Prostate gland (tissue), 2 donors: Measurements from ENCODE around the gene HNRNPH2. TPM values are rescaled to one million over a fixed set of nuclear protein-coding genes. Genes with fewer than 3 reads are reported as not detected.
A peak's percentile ranks its signal among the peaks of the same experiment; 100 is the strongest.

Experiments used
- DNase-seq: peaks from one replicate; pipeline ENCODE4 v3.0.0-alpha.2; 2019; ENCODE audit warnings: low spot score
- H3K27ac ChIP-seq, 2 donors: fragments of 200-600 bp; sonication (generic); 2 replicates each; pipeline ENCODE4 v1.5.1; 2017 to 2019
- H3K27me3 ChIP-seq: fragments of 200-600 bp; sonication (generic); replicated peaks from 2 replicates; pipeline ENCODE4 v1.5.1; 2019; ENCODE audit not compliant: insufficient read depth
- H3K36me3 ChIP-seq, 2 donors: fragments of 200-600 bp; sonication (generic); 1 replicate in 1 of 2; 2 replicates in 1 of 2; pipeline versions ENCODE4 v1.5.1 to v1.8.1; 2017 to 2019
- H3K4me1 ChIP-seq: fragments of 200-600 bp; sonication (generic); replicated peaks from 2 replicates; pipeline ENCODE4 v1.5.1; 2019
- H3K4me3 ChIP-seq, 2 donors: fragments of 200-600 bp; sonication (generic); 2 replicates each; pipeline ENCODE4 v1.5.1; 2017 to 2019
- H3K9me3 ChIP-seq: fragments of 200-600 bp; sonication (generic); 2 replicates; pipeline ENCODE4 v1.5.1; 2017
- POLR2A ChIP-seq: fragments of 450-650 bp; IDR thresholded peaks from one replicate; pipeline ENCODE4 v1.6.1; 2016; ENCODE audit warnings: antibody characterized with exemption, mild to moderate bottlenecking
- POLR2AphosphoS5 ChIP-seq: sonication (generic); formaldehyde crosslinking; IDR thresholded peaks from one replicate; pipeline ENCODE4 v1.6.1; 2017; ENCODE audit warnings: antibody characterized with exemption
- WGBS: methylation state at CpG from one replicate; pipeline ENCODE4 v1.1.5; 2018; 5-methylcytosine and 5-hydroxymethylcytosine counted together
- intact Hi-C: fragments of 100-400 bp; cut with DNase I; formaldehyde crosslinking; loops from one replicate; pipeline ENCODE4 v1.14.2; 2022
- total RNA-seq, 2 donors: library from RNA; depleted of rRNA; stranded (reverse); fragments of >200 nt; gene quantifications; one replicate each; pipeline ENCODE4 v1.1.0, GENCODE V29; 2016
- TF ChIP-seq, protein P1 (sequence below), 4 experiments: fragments of 200-600 bp in 2 of 4; fragments of 450-650 bp in 2 of 4; sonication (generic) in 2 of 4; IDR thresholded peaks; 1 replicate in 3 of 4; 2 replicates in 1 of 4; pipeline ENCODE4 v1.5.1; 2016 to 2019; ENCODE audit warnings: antibody characterized with exemption in 4 of 4, mild to moderate bottlenecking in 2 of 4, moderate library complexity in 2 of 4

Gene HNRNPH2
- total RNA-seq, 2 donors from 2014 or later = 43.7 to 56.3 TPM

DNA sequence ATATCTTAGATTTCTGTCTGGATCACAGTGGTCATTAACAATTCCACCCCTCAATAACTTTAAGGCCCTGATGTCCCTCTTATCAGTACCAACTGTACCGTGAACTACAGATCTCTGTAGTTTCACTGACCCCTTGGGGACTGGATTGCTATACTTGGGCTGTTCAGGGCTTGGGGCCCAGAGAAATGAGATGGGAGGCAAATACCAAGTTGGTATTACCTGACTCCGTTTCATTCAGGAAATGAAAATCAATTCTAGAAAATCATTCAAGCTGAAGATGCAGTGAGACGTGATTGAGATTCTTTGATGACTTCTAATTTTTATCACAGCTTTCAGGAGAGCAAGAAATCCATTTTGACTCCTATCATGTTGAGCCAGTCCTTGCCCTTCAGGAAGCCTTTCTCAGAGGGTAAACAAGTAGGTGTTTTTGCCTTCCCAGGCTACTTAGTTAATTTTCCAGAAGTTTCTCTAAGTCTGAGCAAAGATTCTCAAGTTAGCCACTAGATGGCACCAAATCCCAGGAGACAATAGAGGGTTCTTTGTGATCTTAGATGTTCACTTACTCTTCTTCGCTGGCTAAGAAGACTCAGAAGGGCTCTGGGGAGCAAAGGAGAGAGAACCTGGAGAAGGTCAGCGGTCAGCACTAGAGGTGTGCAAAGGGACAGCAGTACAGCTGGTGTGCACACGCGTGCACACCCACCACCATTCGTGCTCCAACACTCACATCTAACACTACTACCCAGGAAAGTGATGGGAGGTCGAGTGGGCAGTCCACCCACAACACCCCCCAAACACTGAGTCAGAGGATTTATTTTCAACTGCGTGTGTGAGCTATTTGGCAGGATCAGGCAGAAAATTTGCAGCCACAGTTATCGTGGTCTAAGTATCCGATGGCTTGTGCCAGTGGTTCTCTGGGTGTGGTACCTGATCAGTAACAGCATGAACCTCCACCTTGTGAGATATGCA is 7.4 kb downstream of the HNRNPH2 start:
- H3K36me3 ChIP-seq = no peaks in the 10 kb centered on the region
- H3K4me1 ChIP-seq = no peaks in the 10 kb centered on the region
- H3K9me3 ChIP-seq = no peaks in the 10 kb centered on the region
- DNase-seq = peak; percentile 28
- TF ChIP-seq POLR2AphosphoS5 = peak; percentile 60
- no peak for TF ChIP-seq POLR2A
- TF ChIP-seq, protein P1, sequence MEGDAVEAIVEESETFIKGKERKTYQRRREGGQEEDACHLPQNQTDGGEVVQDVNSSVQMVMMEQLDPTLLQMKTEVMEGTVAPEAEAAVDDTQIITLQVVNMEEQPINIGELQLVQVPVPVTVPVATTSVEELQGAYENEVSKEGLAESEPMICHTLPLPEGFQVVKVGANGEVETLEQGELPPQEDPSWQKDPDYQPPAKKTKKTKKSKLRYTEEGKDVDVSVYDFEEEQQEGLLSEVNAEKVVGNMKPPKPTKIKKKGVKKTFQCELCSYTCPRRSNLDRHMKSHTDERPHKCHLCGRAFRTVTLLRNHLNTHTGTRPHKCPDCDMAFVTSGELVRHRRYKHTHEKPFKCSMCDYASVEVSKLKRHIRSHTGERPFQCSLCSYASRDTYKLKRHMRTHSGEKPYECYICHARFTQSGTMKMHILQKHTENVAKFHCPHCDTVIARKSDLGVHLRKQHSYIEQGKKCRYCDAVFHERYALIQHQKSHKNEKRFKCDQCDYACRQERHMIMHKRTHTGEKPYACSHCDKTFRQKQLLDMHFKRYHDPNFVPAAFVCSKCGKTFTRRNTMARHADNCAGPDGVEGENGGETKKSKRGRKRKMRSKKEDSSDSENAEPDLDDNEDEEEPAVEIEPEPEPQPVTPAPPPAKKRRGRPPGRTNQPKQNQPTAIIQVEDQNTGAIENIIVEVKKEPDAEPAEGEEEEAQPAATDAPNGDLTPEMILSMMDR (IDR thresholded peaks at IDR 0.05) = peak; percentile 41 to 77 (median 65)
- intact Hi-C loops = loop anchor here (5.0 kb wide), 2 partner anchors 137 to 382 kb away; partner anchors contain the start of gene ARMCX1
- H3K4me3 ChIP-seq = no peak overlapping the region
- H3K27me3 ChIP-seq = no peaks in the 10 kb centered on the region
- peak overlapping the region; percentile 83 for H3K27ac ChIP-seq
- WGBS = 15% methylated on average over 12 of the region's 12 CpGs

DNA sequence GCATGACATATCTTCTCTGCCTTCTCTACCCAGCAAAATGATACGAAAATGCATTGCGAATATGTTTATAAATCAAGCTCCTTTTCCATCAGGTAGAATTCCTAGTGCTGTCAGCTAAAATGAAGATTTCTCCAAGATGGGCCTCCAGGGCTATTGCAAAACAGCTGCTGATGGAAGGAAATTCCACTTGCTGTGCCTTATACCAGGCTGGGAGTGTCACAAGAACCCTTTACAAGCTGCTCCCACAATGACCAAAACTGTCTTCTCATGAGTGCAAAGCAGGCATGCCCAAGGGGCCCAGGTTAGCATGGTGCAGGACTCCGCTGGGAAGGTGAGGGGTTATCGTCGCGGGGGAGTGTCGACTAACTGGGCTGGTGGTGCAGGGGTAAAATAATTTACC is 8.7 kb downstream of the HNRNPH2 start:
- Histone ChIP-seq H3K4me1 (no peaks in the 10 kb centered on the region), H3K27me3 (no peaks in the 10 kb centered on the region), H3K9me3 (no peaks in the 10 kb centered on the region), H3K27ac (no peak overlapping the region), H3K36me3 (no peaks in the 10 kb centered on the region), H3K4me3 (no peak overlapping the region)
- WGBS = 81% methylated on average over 7 of the region's 7 CpGs
- intact Hi-C loops = loop anchor here (5.0 kb wide), 2 partner anchors 136 to 381 kb away; partner anchors contain the start of gene ARMCX1
- DNase-seq = no peak
- TF ChIP-seq POLR2AphosphoS5 = no peak
- TF ChIP-seq, protein P1 (IDR thresholded peaks at IDR 0.05) = no peak
- no peak for TF ChIP-seq POLR2A

DNA sequence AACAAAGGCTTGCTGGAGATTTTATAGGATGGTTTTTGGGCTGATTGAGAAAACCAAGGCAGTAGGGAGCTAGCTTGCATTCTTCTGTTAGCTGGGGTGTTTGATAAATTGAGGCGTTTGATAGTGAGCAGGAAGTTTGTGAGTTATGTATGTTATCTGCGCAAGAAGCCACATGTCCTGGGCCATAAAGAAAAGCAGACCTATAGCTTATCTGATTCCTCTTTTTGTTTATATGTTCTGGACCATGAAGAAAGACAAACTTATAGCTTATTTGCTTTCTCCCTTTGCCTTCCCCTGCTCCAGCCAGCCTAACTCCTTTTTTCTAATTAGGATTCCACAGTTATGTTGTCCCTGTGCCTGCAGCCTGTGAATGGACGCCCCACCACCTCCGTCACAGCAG is 9.2 kb downstream of the HNRNPH2 start:
- Histone ChIP-seq H3K4me1 (no peaks in the 10 kb centered on the region), H3K27ac (peak overlapping the region; percentile 82 to 90), H3K9me3 (no peaks in the 10 kb centered on the region), H3K36me3 (no peaks in the 10 kb centered on the region), H3K4me3 (no peak overlapping the region), H3K27me3 (no peaks in the 10 kb centered on the region)
- DNase-seq = no peak
- intact Hi-C loops = loop anchor here (5.0 kb wide), 2 partner anchors 135 to 380 kb away; partner anchors contain the start of gene ARMCX1
- WGBS = 52% methylated on average over 4 of the region's 4 CpGs
- no peak for TF ChIP-seq POLR2A
- TF ChIP-seq, protein P1 (IDR thresholded peaks at IDR 0.05) = no peak

DNA sequence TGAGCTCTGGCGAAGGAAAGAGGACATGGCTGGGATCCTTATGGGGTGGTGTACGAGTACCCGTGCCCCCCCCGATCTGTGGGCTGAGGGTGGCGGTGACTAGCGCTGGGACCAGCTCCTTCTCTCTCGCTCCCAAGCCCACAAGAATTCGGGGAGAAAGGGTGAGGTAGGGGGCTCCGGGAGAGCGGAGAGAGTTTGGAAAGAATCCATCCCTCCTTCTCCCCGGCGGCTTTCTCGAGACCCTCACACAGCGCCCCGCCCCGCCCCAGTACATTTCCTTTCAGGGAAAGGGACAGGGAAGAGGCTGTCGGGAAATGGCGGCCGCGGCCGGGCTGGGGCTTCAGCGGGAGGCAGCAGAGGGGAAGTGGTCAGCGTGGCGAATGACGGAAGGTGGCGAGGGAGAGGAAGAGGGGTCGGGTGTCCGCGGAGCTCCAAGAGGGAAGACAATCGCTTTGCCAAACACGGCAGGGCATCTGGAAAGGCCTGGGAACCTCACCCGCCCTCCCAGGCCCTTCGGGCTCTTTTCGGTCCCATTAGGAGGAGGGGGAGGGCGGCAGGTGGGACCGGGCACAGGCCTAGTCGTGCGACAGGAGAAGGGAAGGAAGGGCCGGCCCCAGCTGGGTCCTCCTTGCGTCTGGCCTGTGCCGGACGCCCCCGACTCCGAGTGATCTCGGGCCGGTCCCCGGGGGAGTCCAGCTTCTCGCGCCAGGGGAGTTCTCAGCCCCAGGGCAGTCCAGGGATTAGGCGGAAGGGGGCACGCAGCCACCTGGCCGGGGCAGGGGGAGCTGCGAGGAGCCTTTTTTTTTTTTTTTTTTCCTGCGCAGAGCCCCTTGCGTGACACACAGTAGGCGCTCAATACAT is 10.2 kb downstream of the HNRNPH2 start:
- peak; percentile 22 for DNase-seq
- Histone ChIP-seq H3K27ac (peak overlapping the region; percentile 82 to 90), H3K4me1 (no peaks in the 10 kb centered on the region), H3K27me3 (no peaks in the 10 kb centered on the region), H3K4me3 (peak overlapping the region; percentile 37 to 42), H3K9me3 (no peaks in the 10 kb centered on the region), H3K36me3 (no peaks in the 10 kb centered on the region)
- TF ChIP-seq POLR2AphosphoS5 = no peak
- intact Hi-C loops = loop anchor here (5.0 kb wide), 2 partner anchors 134 to 379 kb away; partner anchors contain the start of gene ARMCX1
- WGBS = under 1% methylated on average over 49 of the region's 56 CpGs

DNA sequence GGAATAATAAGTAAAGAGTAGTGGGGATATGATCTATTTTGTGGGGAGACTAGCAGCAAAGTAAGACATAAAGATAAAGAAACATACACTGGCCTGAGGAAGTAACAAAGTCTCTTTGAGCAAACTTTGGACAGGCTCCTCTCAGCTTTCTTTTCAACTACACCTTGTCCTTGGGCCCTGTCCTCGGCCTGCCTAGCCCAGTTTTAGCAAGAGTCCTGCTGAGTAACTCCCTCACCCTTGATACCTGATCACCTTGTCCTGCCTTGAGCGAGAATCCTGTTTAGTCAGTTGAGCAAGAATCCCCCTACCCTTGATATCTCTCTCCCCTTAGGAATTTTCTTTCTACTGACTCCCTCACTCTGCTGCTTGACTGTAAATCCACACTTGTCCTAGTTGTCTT is 11.5 kb downstream of the HNRNPH2 start:
- 72% methylated on average over 2 of the region's 2 CpGs for WGBS

More for the DNA sequence above, 11.5 kb downstream of the HNRNPH2 start:
- no peaks in the 10 kb centered on the region for H3K4me1 ChIP-seq
- TF ChIP-seq POLR2AphosphoS5 (no peak), POLR2A (no peak)
- no peak overlapping the region for H3K27ac ChIP-seq
- intact Hi-C loops = loop anchor here (5.0 kb wide), 2 partner anchors 133 to 378 kb away; partner anchors contain the start of gene ARMCX1
- no peaks in the 10 kb centered on the region for H3K9me3 ChIP-seq
- H3K27me3 ChIP-seq = no peaks in the 10 kb centered on the region
- no peak for DNase-seq
- H3K36me3 ChIP-seq = no peaks in the 10 kb centered on the region
- H3K4me3 ChIP-seq = no peak overlapping the region
